ENCODE data around the gene TMSB10.

DNA sequence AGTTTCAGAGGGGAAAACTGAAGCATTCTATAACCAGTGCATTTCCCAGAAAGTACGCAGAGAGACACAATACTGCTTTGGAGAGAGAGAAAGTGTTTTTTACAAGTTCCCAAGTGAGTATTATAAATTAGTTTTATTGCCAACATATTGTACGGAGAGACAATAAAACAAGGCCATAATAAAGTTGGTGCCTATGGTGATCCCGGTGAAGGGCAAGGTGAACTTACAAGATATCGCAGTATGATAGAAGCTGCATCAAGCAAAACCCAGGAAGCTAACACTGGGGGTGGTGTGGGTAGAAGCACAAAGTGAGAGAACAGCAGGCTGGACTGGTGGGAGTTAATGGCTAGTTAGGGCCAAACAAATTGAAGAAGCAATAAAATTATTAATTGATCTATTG is 7.5 kb downstream of the TMSB10 start:
- TF ChIP-seq, protein P1, sequence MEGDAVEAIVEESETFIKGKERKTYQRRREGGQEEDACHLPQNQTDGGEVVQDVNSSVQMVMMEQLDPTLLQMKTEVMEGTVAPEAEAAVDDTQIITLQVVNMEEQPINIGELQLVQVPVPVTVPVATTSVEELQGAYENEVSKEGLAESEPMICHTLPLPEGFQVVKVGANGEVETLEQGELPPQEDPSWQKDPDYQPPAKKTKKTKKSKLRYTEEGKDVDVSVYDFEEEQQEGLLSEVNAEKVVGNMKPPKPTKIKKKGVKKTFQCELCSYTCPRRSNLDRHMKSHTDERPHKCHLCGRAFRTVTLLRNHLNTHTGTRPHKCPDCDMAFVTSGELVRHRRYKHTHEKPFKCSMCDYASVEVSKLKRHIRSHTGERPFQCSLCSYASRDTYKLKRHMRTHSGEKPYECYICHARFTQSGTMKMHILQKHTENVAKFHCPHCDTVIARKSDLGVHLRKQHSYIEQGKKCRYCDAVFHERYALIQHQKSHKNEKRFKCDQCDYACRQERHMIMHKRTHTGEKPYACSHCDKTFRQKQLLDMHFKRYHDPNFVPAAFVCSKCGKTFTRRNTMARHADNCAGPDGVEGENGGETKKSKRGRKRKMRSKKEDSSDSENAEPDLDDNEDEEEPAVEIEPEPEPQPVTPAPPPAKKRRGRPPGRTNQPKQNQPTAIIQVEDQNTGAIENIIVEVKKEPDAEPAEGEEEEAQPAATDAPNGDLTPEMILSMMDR (conservative IDR thresholded peaks at IDR 0.05) = no peak
- TF ChIP-seq ZFX (IDR thresholded peaks at IDR 0.05) = no peak
